Heart left ventricle (tissue), 16 donors: ENCODE results near the gene ECM2. TPM values are rescaled to one million over a fixed set of nuclear protein-coding genes. Genes with fewer than 3 reads are reported as not detected.

Experiments used
- ATAC-seq, 4 donors: fragments of 200-7000 bp; cut with Tn5 transposase; one replicate each; pipeline ENCODE4 v1.9.1; 2020 to 2022; ENCODE audit warnings: moderate library complexity in 4 of 4, mild to moderate bottlenecking in 3 of 4, moderate number of reproducible peaks in 1 of 4
- DNase-seq, 5 donors: peaks; one replicate each; pipeline ENCODE4 v3.0.0-alpha.2; 2020
- H3K27ac ChIP-seq, 12 donors: fragments of 200-600 bp; sonication (generic) in 4 of 12; one replicate each; pipeline versions ENCODE4 v1.5.0 to v1.8.0; 2016 to 2022; ENCODE audit warnings: mild to moderate bottlenecking in 2 of 12
- H3K27me3 ChIP-seq, 9 donors: fragments of 200-600 bp; sonication (generic) in 2 of 9; one replicate each; pipeline versions ENCODE4 v1.5.1 to v1.8.0; 2016 to 2022; ENCODE audit warnings: mild to moderate bottlenecking in 3 of 9
- H3K36me3 ChIP-seq, 9 donors: fragments of 200-600 bp; sonication (generic) in 2 of 9; one replicate each; pipeline versions ENCODE4 v1.5.0 to v1.8.0; 2018 to 2022; ENCODE audit warnings: mild to moderate bottlenecking in 2 of 9
- H3K4me1 ChIP-seq, 12 donors: fragments of 200-600 bp; sonication (generic) in 4 of 12; one replicate each; pipeline versions ENCODE4 v1.5.0 to v1.8.0; 2016 to 2022; ENCODE audit warnings: mild to moderate bottlenecking in 3 of 12
- H3K4me3 ChIP-seq, 12 donors: fragments of 200-600 bp; sonication (generic) in 4 of 12; one replicate each; pipeline versions ENCODE4 v1.5.0 to v1.8.0; 2017 to 2022; ENCODE audit warnings: mild to moderate bottlenecking in 9 of 12, moderate library complexity in 4 of 12
- H3K9me3 ChIP-seq, 12 donors: fragments of 200-600 bp; sonication (generic) in 4 of 12; one replicate each; pipeline versions ENCODE4 v1.5.0 to v1.8.0; 2016 to 2022; ENCODE audit warnings: mild to moderate bottlenecking in 1 of 12
- CTCF ChIP-seq, 12 donors: fragments of 200-600 bp; sonication (generic) in 4 of 12; IDR thresholded peaks; one replicate each; pipeline versions ENCODE4 v1.5.0 to v1.8.0; 2018 to 2022; ENCODE audit warnings: antibody characterized with exemption in 12 of 12, mild to moderate bottlenecking in 5 of 12
- POLR2A ChIP-seq, 2 donors: fragments of 450-650 bp; IDR thresholded peaks; one replicate each; pipeline ENCODE4 v1.6.1; 2017; ENCODE audit warnings: antibody characterized with exemption in 2 of 2, mild to moderate bottlenecking in 2 of 2, moderate library complexity in 2 of 2
- WGBS, 4 donors: extraction: QIAGEN DNeasy Blood & Tissue Kit in 2 of 4; methylation state at CpG; one replicate each; pipeline versions ENCODE4 v1.1.5 to v1.1.7; 2013 to 2018; 5-methylcytosine and 5-hydroxymethylcytosine counted together
- intact Hi-C, 10 donors: fragments of 100-400 bp; cut with DNase I; formaldehyde crosslinking; loops; one replicate each; pipeline versions ENCODE4 v1.11.1 to v1.14.2; 2022
- polyA plus RNA-seq, 2 donors: library from polyadenylated mRNA; stranded (reverse); fragments of 200-250 nt; gene quantifications; one replicate each; pipeline ENCODE4 v1.2.3, GENCODE V29; 2013
- total RNA-seq, 9 donors: library from RNA; depleted of rRNA in 2 of 9; stranded (reverse); fragments of >200 nt in 2 of 9; fragmentation: NEBNext Ultra II Directional in 3 of 9; extraction: Animal tissue kit (Norgen Biotek cat#: 25700) in 3 of 9; gene quantifications; one replicate each; pipeline versions ENCODE4 v1.1.0 to v1.2.4, GENCODE V29; 2016 to 2023
- donor health status: ischemic (EF 13 %, LVEDD 7.1; RV severe dilation, severe dysfunction).
- donor health status: healthy with polysubstance abuse.
- donor health status: DM: no; HTN: yes; CAD: no.
- donor health status: DM: no; HTN: no; CAD: no.
- donor health status: ischemic (EF 25% LVEDD 6.9; RV normal size, moderate dysfunction).
- donor health status: ischemic (EF 25% LVEDD 5.7; RV mildly dilated, moderate dysfunction).
- donor health status: healthy.
- donor health status: DM: yes; HTN: yes; CAD: no.
- donor health status: ischemic (EF 35%, LVEDD 5.7; RV mildly dilated, moderate dysfunction).
- donor health status: nonischemic (EF 11% LVEDD 7.7; RV severe dilation, severe dysfunction).
- donor health status: DM: yes; HTN: yes; CAD: no.
- donor health status: PGD.
- donor health status: ischemic (EF 29% LVEDD 5.4; RV normal size, mild dysfunction).
- donor health status: nonischemic (EF 23%, LVEDD 6.1; RV moderate dilation, normal function).

Gene ECM2
- total and polyA plus RNA-seq, 11 donors, result 1.6 to 32.4 (median 9.2) TPM

- TF ChIP-seq CTCF (IDR thresholded peaks at IDR 0.05), result no peak
- no peak for TF ChIP-seq POLR2A (IDR thresholded peaks at IDR 0.05)
- Histone ChIP-seq H3K27me3 (no peaks in the 10 kb centered on the region), H3K9me3 (no peaks in the 10 kb centered on the region), H3K36me3 (peaks cover 0 to 3% (median 0%) of the 10 kb centered on the region in 9 donors), H3K27ac (peak overlapping the region in 8 of 12 donors; percentile 21 to 65 (median 48)), H3K4me1 (peaks cover 0 to 61% (median 35%) of the 10 kb centered on the region in 12 donors), H3K4me3 (no peak overlapping the region)
- ATAC-seq (no peak), DNase-seq (no peak)
- intact Hi-C loops, result loop anchor here in 4 of 10 donors (5.0 to 10.0 kb wide), 3 partner anchors 97 to 127 kb away; no protein-coding TSS in a partner anchor
- 50 to 63% (median 59%) methylated on average over 4 of the region's 4 CpGs for WGBS, 4 donors
These were observed 28.3 kb downstream of the ECM2 start for GRCh38 chr9:92507496-92507895.

- no peak for DNase-seq
- Histone ChIP-seq H3K4me1 (peaks cover 0 to 65% (median 34%) of the 10 kb centered on the region in 12 donors), H3K9me3 (no peaks in the 10 kb centered on the region), H3K4me3 (no peak overlapping the region), H3K27ac (peak overlapping the region in 11 of 12 donors; percentile 18 to 65 (median 54)), H3K27me3 (no peaks in the 10 kb centered on the region), H3K36me3 (peaks cover 0 to 2% (median 0%) of the 10 kb centered on the region in 9 donors)
- ATAC-seq, result no peak
- WGBS, 4 donors, result 85 to 92% (median 87%) methylated on average over 2 of the region's 2 CpGs
- TF ChIP-seq CTCF (IDR thresholded peaks at IDR 0.05) (no peak), POLR2A (IDR thresholded peaks at IDR 0.05) (no peak)
- intact Hi-C loops, result loop anchor here in 4 of 10 donors (5.0 to 10.0 kb wide), 3 partner anchors 98 to 128 kb away; no protein-coding TSS in a partner anchor
These were observed 28.8 kb downstream of the ECM2 start for GRCh38 chr9:92507005-92507404.

GRCh38 chr9:92506184-92506857, 29.5 kb downstream of the ECM2 start:
- no peaks in the 10 kb centered on the region for H3K9me3 ChIP-seq
- no peaks in the 10 kb centered on the region for H3K27me3 ChIP-seq
- TF ChIP-seq CTCF (IDR thresholded peaks at IDR 0.05) (no peak), POLR2A (IDR thresholded peaks at IDR 0.05) (no peak)
- no peak overlapping the region for H3K4me3 ChIP-seq
- intact Hi-C loops, result loop anchor here in 4 of 10 donors (5.0 to 10.0 kb wide), 3 partner anchors 98 to 128 kb away; no protein-coding TSS in a partner anchor
- peaks cover 0 to 72% (median 36%) of the 10 kb centered on the region in 12 donors for H3K4me1 ChIP-seq
- H3K36me3 ChIP-seq, result peaks cover 0 to 3% (median 0%) of the 10 kb centered on the region in 9 donors
- peak; percentile 19 to 80 (median 61) for ATAC-seq
- DNase-seq, result peak in 2 of 5 donors; percentile 49 to 50
- WGBS, 4 donors, result 73 to 84% (median 77%) methylated on average over 3 of the region's 3 CpGs
- peak overlapping the region in 11 of 12 donors; percentile 18 to 65 (median 54) for H3K27ac ChIP-seq

GRCh38 chr9:92504881-92505280, 30.9 kb downstream of the ECM2 start:
- Histone ChIP-seq H3K4me1 (peaks cover 0 to 75% (median 36%) of the 10 kb centered on the region in 12 donors), H3K27ac (peak overlapping the region in 6 of 12 donors; percentile 16 to 65 (median 23)), H3K4me3 (no peak overlapping the region), H3K9me3 (no peaks in the 10 kb centered on the region), H3K27me3 (no peaks in the 10 kb centered on the region), H3K36me3 (peaks cover 0 to 9% (median 0%) of the 10 kb centered on the region in 9 donors)
- no peak for ATAC-seq
- no peak for TF ChIP-seq POLR2A (IDR thresholded peaks at IDR 0.05)
- TF ChIP-seq CTCF (IDR thresholded peaks at IDR 0.05), result no peak
- intact Hi-C loops, result loop anchor here in 4 of 10 donors (5.0 to 10.0 kb wide), 3 partner anchors 100 to 130 kb away; no protein-coding TSS in a partner anchor
- DNase-seq, result no peak
- 96 to 100% (median 97%) methylated on average over 2 of the region's 2 CpGs for WGBS, 4 donors
